ENCODE results near the gene STRA6. TPM values are rescaled to one million over a fixed set of nuclear protein-coding genes. Genes with fewer than 3 reads are reported as not detected.

Gene STRA6
- total RNA-seq, 1 donor from 2014 or later = 4.9 TPM

DNA sequence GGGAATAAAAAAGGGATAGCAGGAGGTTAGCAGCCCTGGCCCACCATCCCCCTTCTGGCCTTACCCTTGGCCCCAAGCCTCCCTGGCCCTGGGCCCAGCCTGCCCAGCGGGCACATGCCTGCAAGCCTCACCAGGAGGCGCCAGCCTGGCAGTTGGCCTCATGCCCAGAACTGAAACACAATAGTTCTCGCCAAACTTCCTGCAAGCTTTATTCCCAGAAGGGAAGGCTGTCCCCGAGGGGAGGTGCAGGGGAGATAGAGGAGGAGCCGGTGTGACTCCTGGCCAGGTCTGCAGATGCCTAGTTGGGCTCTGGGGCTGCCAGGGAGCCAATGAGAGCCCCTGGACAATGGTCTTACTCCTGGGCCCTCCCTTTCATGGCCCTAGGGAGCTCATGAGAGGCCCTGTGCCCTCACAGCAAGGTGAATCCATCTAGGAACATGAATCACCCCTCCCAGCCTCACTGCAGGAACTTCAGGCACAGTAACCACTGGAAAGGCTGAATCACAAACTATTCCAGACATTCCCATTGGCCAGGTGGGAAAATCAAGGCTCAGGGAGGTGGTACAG lies 37.5 kb upstream of the STRA6 start:
- DNase-seq (ENCODE audit: low spot score) = no peak
- no peak overlapping the region for H3K4me3 Mint-ChIP-seq (ENCODE audit: unreplicated experiment)
- TF ChIP-seq, protein P1, sequence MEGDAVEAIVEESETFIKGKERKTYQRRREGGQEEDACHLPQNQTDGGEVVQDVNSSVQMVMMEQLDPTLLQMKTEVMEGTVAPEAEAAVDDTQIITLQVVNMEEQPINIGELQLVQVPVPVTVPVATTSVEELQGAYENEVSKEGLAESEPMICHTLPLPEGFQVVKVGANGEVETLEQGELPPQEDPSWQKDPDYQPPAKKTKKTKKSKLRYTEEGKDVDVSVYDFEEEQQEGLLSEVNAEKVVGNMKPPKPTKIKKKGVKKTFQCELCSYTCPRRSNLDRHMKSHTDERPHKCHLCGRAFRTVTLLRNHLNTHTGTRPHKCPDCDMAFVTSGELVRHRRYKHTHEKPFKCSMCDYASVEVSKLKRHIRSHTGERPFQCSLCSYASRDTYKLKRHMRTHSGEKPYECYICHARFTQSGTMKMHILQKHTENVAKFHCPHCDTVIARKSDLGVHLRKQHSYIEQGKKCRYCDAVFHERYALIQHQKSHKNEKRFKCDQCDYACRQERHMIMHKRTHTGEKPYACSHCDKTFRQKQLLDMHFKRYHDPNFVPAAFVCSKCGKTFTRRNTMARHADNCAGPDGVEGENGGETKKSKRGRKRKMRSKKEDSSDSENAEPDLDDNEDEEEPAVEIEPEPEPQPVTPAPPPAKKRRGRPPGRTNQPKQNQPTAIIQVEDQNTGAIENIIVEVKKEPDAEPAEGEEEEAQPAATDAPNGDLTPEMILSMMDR (IDR thresholded peaks at IDR 0.05) = peak; percentile 81
- peak overlapping the region; percentile 51 for H3K27ac Mint-ChIP-seq (ENCODE audit: unreplicated experiment)
- H3K9me3 Mint-ChIP-seq (ENCODE audit: low read depth) = no peaks in the 10 kb centered on the region
- H3K27me3 Mint-ChIP-seq (ENCODE audit: low read depth) = no peaks in the 10 kb centered on the region
- H3K36me3 Mint-ChIP-seq (ENCODE audit: low read depth) = no peaks in the 10 kb centered on the region
- peaks cover 49% of the 10 kb centered on the region for H3K4me1 Mint-ChIP-seq (ENCODE audit: low read depth)

DNA sequence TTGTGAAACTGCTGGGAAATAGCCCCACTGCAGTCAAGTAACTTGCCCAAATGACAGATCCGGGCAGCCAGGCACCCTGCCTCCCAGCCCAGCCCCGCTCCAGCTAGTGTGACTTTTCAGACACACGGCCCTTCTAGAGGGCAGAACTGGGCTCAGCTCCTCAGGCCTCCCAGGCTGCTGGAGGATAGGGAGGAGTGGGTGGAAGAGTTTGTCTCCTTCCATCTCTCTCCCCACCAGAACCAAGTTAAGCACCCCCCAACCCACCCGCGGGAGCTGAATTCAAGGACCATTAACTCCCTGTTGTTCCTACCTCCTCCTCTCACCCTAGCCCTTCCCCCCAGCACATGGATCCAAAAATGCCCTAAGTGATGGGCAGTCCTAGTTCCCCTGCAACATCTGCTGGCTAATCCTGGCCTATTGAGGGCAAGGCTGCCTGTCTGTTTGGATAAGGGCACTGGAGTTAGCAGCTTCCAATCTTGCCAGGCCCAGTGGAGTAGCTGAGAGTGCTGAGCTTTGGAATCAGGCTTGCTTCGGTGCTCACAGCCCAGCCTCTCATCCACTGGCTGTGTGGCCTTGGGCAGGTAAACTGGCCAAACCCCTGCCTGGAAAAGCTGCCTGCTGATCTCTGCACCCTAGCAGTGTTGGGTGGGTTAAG lies 36.6 kb upstream of the STRA6 start:
- Mint-ChIP-seq H3K4me3 (ENCODE audit: unreplicated experiment) (no peak overlapping the region), H3K9me3 (ENCODE audit: low read depth) (no peaks in the 10 kb centered on the region), H3K4me1 (ENCODE audit: low read depth) (peaks cover 49% of the 10 kb centered on the region)

DNA sequence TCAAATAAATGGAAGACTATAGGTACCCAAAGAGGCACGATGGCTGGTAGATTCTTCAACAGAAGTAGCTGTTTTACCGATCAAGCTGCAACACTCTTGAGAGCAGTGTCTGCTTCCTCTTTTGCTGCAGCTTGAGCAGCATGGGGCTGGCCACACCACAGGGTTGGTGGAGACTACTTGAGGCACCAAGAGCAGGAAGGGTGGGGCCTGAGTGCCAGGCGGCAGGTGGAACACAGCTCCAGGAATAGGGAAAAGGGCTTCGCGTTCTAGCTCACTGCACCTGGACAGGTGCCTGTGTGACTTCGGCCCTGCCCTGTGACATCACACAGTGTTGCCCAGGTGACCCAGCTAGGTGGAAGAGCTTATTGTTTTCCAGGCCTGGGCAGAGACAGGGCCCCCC lies 33.4 kb upstream of the STRA6 start, which contains the start of gene CCDC33:
Gene CCDC33, plus strand, starts transcription at position 365 of the 400 bp plus-strand sequence. CDS start 394 bp downstream, outside the sequence.
- H3K4me1 Mint-ChIP-seq (ENCODE audit: low read depth) = peaks cover 33% of the 10 kb centered on the region
- no peak within 1 kb of the TSS for H3K27ac Mint-ChIP-seq (ENCODE audit: unreplicated experiment)
- H3K9me3 Mint-ChIP-seq (ENCODE audit: low read depth) = no peaks in the 10 kb centered on the region
- H3K4me3 Mint-ChIP-seq (ENCODE audit: unreplicated experiment) = no peak within 1 kb of the TSS
- H3K27me3 Mint-ChIP-seq (ENCODE audit: low read depth) = peaks cover 4% of the 10 kb centered on the region
- H3K36me3 Mint-ChIP-seq (ENCODE audit: low read depth) = no peaks in the 10 kb centered on the region
- no peak for DNase-seq (ENCODE audit: low spot score)
- TF ChIP-seq, protein P1 (IDR thresholded peaks at IDR 0.05) = no peak

More for the DNA sequence above, 36.6 kb upstream of the STRA6 start:
- Mint-ChIP-seq H3K27ac (ENCODE audit: unreplicated experiment) (peak overlapping the region; percentile 22), H3K27me3 (ENCODE audit: low read depth) (no peaks in the 10 kb centered on the region), H3K36me3 (ENCODE audit: low read depth) (no peaks in the 10 kb centered on the region)
- TF ChIP-seq, protein P1 (IDR thresholded peaks at IDR 0.05) = no peak
- no peak for DNase-seq (ENCODE audit: low spot score)

GRCh38 chr15:74234598-74234875 lies 31.9 kb upstream of the STRA6 start:
- no peak for DNase-seq (ENCODE audit: low spot score)
- no peak overlapping the region for H3K27ac Mint-ChIP-seq (ENCODE audit: unreplicated experiment)
- no peaks in the 10 kb centered on the region for H3K36me3 Mint-ChIP-seq (ENCODE audit: low read depth)
- no peak overlapping the region for H3K4me3 Mint-ChIP-seq (ENCODE audit: unreplicated experiment)
- H3K27me3 Mint-ChIP-seq (ENCODE audit: low read depth) = peaks cover 4% of the 10 kb centered on the region
- peaks cover 20% of the 10 kb centered on the region for H3K4me1 Mint-ChIP-seq (ENCODE audit: low read depth)
- TF ChIP-seq, protein P1 (IDR thresholded peaks at IDR 0.05) = no peak
- H3K9me3 Mint-ChIP-seq (ENCODE audit: low read depth) = no peaks in the 10 kb centered on the region

GRCh38 chr15:74233851-74234597 lies 31.4 kb upstream of the STRA6 start:
- no peaks in the 10 kb centered on the region for H3K9me3 Mint-ChIP-seq (ENCODE audit: low read depth)
- peaks cover 4% of the 10 kb centered on the region for H3K27me3 Mint-ChIP-seq (ENCODE audit: low read depth)
- H3K4me1 Mint-ChIP-seq (ENCODE audit: low read depth) = peaks cover 15% of the 10 kb centered on the region

More at GRCh38 chr15:74233851-74234597, 31.4 kb upstream of the STRA6 start:
- DNase-seq (ENCODE audit: low spot score) = no peak
- Mint-ChIP-seq H3K36me3 (ENCODE audit: low read depth) (no peaks in the 10 kb centered on the region), H3K27ac (ENCODE audit: unreplicated experiment) (no peak overlapping the region), H3K4me3 (ENCODE audit: unreplicated experiment) (no peak overlapping the region)
- TF ChIP-seq, protein P1 (IDR thresholded peaks at IDR 0.05) = no peak

All from chondrocyte (in vitro differentiated cells).